Fibroblast of lung (primary cell): Measurements from ENCODE around the gene RTP3.

ENCODE experiments used
- EZH2 ChIP-seq: IDR thresholded peaks from 2 replicates; pipeline ENCODE4 v1.5.1; 2012; ENCODE audit warnings: low read length, control low read depth, mild to moderate bottlenecking; ENCODE audit errors: missing control alignments
- TF ChIP-seq, protein P1 (sequence below), 2 donors: IDR thresholded peaks in 1 of 2; conservative IDR thresholded peaks in 1 of 2; 1 replicate in 1 of 2; 2 replicates in 1 of 2; pipeline ENCODE4 v1.5.1; 2011 to 2012; ENCODE audit warnings: low read length in 2 of 2, control low read depth in 1 of 2, inconsistent platforms in 1 of 2, low read depth in 1 of 2, mild to moderate bottlenecking in 1 of 2

DNA sequence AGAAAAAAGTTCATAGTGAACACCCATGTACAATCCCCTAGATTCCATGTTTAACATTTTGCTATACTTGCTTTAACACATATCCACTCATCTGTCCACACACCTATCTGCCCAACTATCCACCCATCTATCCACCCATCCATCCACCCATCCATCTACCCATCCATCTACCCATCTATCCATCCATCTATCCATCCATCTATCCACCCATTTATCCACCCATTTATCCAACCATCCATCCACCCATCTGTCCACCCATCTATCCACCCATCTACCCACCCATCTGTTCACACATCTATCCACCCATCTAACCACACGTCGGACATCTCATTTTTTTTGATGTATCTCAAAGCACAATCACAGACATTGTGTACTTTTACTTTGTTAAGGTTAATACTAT lies 25.8 kb downstream of the RTP3 start:
- no peak for TF ChIP-seq EZH2
- TF ChIP-seq, protein P1, sequence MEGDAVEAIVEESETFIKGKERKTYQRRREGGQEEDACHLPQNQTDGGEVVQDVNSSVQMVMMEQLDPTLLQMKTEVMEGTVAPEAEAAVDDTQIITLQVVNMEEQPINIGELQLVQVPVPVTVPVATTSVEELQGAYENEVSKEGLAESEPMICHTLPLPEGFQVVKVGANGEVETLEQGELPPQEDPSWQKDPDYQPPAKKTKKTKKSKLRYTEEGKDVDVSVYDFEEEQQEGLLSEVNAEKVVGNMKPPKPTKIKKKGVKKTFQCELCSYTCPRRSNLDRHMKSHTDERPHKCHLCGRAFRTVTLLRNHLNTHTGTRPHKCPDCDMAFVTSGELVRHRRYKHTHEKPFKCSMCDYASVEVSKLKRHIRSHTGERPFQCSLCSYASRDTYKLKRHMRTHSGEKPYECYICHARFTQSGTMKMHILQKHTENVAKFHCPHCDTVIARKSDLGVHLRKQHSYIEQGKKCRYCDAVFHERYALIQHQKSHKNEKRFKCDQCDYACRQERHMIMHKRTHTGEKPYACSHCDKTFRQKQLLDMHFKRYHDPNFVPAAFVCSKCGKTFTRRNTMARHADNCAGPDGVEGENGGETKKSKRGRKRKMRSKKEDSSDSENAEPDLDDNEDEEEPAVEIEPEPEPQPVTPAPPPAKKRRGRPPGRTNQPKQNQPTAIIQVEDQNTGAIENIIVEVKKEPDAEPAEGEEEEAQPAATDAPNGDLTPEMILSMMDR (conservative IDR thresholded peaks at IDR 0.05 in 1 of 2, IDR thresholded peaks at IDR 0.05 in 1 of 2; ENCODE audit: low read depth in 1 of 2, low read length in 2 of 2) = no peak
